Caco-2 (cell line): ENCODE data around the gene NRXN2. TPM values are rescaled to one million over a fixed set of nuclear protein-coding genes. Genes with fewer than 3 reads are reported as not detected.

Experiments
- BruUV-seq: library from RNA; stranded (reverse); fragments of 400-500 nt; replicated peaks from 2 replicates; lab custom pipeline; 2021; lab: Mats Ljungman, UMichigan
- CTCF ChIA-PET: fragments of 300-600 bp; sonication (Branson Sonifier 250); formaldehyde crosslinking; loops from one replicate; lab custom pipeline; 2022; ENCODE audit warnings: antibody characterized with exemption; lab: Charles Lee
- POLR2A ChIA-PET: fragments of 300-600 bp; sonication (Branson Sonifier 250); formaldehyde crosslinking; loops from one replicate; lab custom pipeline; 2022; ENCODE audit warnings: antibody characterized with exemption; lab: Charles Lee
- DNase-seq, 2 experiments: peaks; one replicate each; pipeline versions ENCODE4 v3.0.0 to v3.0.0-alpha.2; 2020 to 2022
- H3K27me3 ChIP-seq: replicated peaks from 2 replicates; pipeline ENCODE4 v1.6.0; 2011; ENCODE audit warnings: low read length; ENCODE audit not compliant: control insufficient read depth, insufficient read depth
- H3K36me3 ChIP-seq: 2 replicates; pipeline ENCODE4 v1.5.1; 2011; ENCODE audit warnings: low read length; ENCODE audit not compliant: control insufficient read depth, insufficient read depth
- H3K4me1 ChIP-seq: fragments of 250-450 bp; sonication (Bioruptor Pico); 2 replicates; pipeline ENCODE4 v1.5.1; 2020; ENCODE audit warnings: mild to moderate bottlenecking
- H3K4me3 ChIP-seq: 2 replicates; pipeline ENCODE4 v1.5.1; 2011; ENCODE audit warnings: low read depth, mild to moderate bottlenecking, control low read depth, low read length
- H3K9me3 ChIP-seq: fragments of 250-450 bp; sonication (Bioruptor Pico); 2 replicates; pipeline ENCODE4 v1.5.1; 2020; ENCODE audit warnings: mild to moderate bottlenecking, moderate library complexity
- H3K27ac Mint-ChIP-seq: one replicate; pipeline ENCODE4 v1.8.0; 2022; ENCODE audit warnings: mixed read lengths; ENCODE audit not compliant: unreplicated experiment
- H3K27me3 Mint-ChIP-seq: one replicate; pipeline ENCODE4 v1.8.0; 2022; ENCODE audit warnings: mixed read lengths; ENCODE audit not compliant: insufficient read depth, unreplicated experiment
- H3K36me3 Mint-ChIP-seq: one replicate; pipeline ENCODE4 v1.8.0; 2022; ENCODE audit warnings: mild to moderate bottlenecking, mixed read lengths; ENCODE audit not compliant: insufficient read depth, unreplicated experiment
- H3K4me1 Mint-ChIP-seq: one replicate; pipeline ENCODE4 v1.8.0; 2022; ENCODE audit warnings: low read depth, mixed read lengths; ENCODE audit not compliant: unreplicated experiment
- H3K4me3 Mint-ChIP-seq: one replicate; pipeline ENCODE4 v1.8.0; 2022; ENCODE audit warnings: mild to moderate bottlenecking, moderate library complexity, mixed read lengths; ENCODE audit not compliant: unreplicated experiment
- H3K9me3 Mint-ChIP-seq: one replicate; pipeline ENCODE4 v1.8.0; 2022; ENCODE audit warnings: mixed read lengths; ENCODE audit not compliant: unreplicated experiment
- intact Hi-C: fragments of 100-400 bp; cut with micrococcal nuclease; formaldehyde crosslinking; loops from one replicate; pipeline ENCODE4 v1.10.0; 2022; ENCODE audit not compliant: unreplicated experiment
- total RNA-seq: library from RNA; stranded (reverse); gene quantifications from 2 replicates; pipeline ENCODE4 v1.2.3, GENCODE V29; 2022
- TF ChIP-seq, protein P1 (sequence below), 2 experiments: fragments of 200-600 bp in 1 of 2; IDR thresholded peaks; 1 replicate in 1 of 2; 2 replicates in 1 of 2; pipeline versions ENCODE4 v1.5.1 to v1.8.0; 2011 to 2022; ENCODE audit warnings: antibody characterized with exemption in 1 of 2, control low read depth in 1 of 2, inconsistent platforms in 1 of 2, low read depth in 1 of 2, low read length in 1 of 2, mild to moderate bottlenecking in 1 of 2, moderate library complexity in 1 of 2; ENCODE audit not compliant: insufficient read depth in 1 of 2, severe bottlenecking in 1 of 2, unreplicated experiment in 1 of 2

The NRXN2 gene
- total RNA-seq, 1 experiment from 2014 or later: 7.6 TPM

DNA sequence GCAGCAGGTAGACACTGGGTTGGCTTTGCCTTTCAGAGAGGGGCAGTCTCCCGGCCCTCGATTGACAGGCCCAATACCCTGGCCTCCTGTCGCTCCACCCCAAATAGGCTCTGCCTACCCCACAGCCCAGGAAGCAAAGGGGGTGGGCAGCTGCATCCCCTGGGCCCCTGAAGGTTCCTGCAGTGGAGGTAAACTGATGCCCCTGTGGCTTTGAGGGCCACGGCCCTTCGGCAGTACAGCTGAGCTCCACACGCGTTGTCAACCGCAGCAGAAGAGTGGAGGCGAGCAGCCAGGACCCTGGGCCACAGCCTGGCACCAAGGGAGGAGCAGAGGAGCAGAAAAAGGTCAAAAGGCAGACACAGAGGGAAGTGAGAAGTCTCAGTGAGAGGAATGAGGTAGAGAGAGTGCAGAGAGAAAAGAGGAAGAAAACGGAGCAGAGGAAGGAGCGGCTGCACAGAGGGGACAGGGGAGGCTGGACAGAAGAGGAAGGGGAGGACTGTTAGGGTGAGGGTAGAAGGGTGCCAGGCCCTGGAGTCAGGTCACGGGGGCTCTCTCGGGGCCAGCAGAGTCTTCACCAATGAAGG, 67.9 kb downstream of the NRXN2 start:
- no peaks in the 10 kb centered on the region for H3K27me3 ChIP-seq
- peaks cover 24% of the 10 kb centered on the region for H3K4me1 ChIP-seq
- H3K9me3 ChIP-seq: no peaks in the 10 kb centered on the region
- H3K36me3 ChIP-seq: no peaks in the 10 kb centered on the region
- DNase-seq: no peak
- ChIA-PET POLR2A (no interaction called here), CTCF (no interaction called here)
- Mint-ChIP-seq H3K9me3 (no peaks in the 10 kb centered on the region), H3K4me1 (peaks cover 15% of the 10 kb centered on the region), H3K4me3 (no peak overlapping the region), H3K27me3 (no peaks in the 10 kb centered on the region), H3K36me3 (no peaks in the 10 kb centered on the region), H3K27ac (no peak overlapping the region)
- intact Hi-C loops: loop anchor here (5.0 to 10.0 kb wide), 2 partner anchors 268 to 300 kb away; partner anchors contain the start of gene RPS6KA4
- BruUV-seq: no TSS peak
- no peak overlapping the region for H3K4me3 ChIP-seq
- TF ChIP-seq, protein P1, sequence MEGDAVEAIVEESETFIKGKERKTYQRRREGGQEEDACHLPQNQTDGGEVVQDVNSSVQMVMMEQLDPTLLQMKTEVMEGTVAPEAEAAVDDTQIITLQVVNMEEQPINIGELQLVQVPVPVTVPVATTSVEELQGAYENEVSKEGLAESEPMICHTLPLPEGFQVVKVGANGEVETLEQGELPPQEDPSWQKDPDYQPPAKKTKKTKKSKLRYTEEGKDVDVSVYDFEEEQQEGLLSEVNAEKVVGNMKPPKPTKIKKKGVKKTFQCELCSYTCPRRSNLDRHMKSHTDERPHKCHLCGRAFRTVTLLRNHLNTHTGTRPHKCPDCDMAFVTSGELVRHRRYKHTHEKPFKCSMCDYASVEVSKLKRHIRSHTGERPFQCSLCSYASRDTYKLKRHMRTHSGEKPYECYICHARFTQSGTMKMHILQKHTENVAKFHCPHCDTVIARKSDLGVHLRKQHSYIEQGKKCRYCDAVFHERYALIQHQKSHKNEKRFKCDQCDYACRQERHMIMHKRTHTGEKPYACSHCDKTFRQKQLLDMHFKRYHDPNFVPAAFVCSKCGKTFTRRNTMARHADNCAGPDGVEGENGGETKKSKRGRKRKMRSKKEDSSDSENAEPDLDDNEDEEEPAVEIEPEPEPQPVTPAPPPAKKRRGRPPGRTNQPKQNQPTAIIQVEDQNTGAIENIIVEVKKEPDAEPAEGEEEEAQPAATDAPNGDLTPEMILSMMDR (IDR thresholded peaks at IDR 0.05; ENCODE audit: insufficient read depth in 1 of 2, low read depth in 1 of 2, low read length in 1 of 2, severe bottlenecking in 1 of 2, unreplicated experiment in 1 of 2): no peak

DNA sequence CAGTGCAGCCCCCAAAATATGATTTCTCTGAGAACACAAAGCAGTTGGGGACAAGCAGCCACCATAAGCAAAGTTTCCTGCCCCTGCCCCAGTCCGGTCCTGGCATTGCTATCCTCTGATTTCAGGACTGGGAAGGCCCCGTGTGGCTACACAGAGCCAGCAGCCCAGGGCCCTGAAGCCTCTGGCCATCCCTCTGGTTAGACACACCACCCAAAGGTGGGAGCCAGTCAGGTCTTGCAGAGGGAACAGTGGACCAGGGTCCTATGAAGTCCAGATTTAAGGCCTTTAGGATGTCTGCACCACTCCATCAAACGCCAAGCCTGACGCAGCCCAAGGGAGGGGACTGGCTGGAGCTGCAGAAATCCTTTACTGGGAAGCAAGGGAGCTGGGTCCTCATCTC, 68.6 kb downstream of the NRXN2 start:
- Mint-ChIP-seq H3K27me3 (no peaks in the 10 kb centered on the region), H3K4me3 (no peak overlapping the region), H3K27ac (no peak overlapping the region), H3K36me3 (no peaks in the 10 kb centered on the region), H3K4me1 (peaks cover 15% of the 10 kb centered on the region), H3K9me3 (no peaks in the 10 kb centered on the region)
- no TSS peak for BruUV-seq
- no peak for DNase-seq
- POLR2A ChIA-PET: no interaction called here
- no peaks in the 10 kb centered on the region for H3K36me3 ChIP-seq
- intact Hi-C loops: loop anchor here (5.0 to 10.0 kb wide), 2 partner anchors 267 to 300 kb away; partner anchors contain the start of gene RPS6KA4
- TF ChIP-seq, protein P1 (IDR thresholded peaks at IDR 0.05; ENCODE audit: insufficient read depth in 1 of 2, low read depth in 1 of 2, low read length in 1 of 2, severe bottlenecking in 1 of 2, unreplicated experiment in 1 of 2): no peak
- CTCF ChIA-PET: no interaction called here
- peaks cover 19% of the 10 kb centered on the region for H3K4me1 ChIP-seq
- H3K27me3 ChIP-seq: no peaks in the 10 kb centered on the region
- no peak overlapping the region for H3K4me3 ChIP-seq
- H3K9me3 ChIP-seq: no peaks in the 10 kb centered on the region

DNA sequence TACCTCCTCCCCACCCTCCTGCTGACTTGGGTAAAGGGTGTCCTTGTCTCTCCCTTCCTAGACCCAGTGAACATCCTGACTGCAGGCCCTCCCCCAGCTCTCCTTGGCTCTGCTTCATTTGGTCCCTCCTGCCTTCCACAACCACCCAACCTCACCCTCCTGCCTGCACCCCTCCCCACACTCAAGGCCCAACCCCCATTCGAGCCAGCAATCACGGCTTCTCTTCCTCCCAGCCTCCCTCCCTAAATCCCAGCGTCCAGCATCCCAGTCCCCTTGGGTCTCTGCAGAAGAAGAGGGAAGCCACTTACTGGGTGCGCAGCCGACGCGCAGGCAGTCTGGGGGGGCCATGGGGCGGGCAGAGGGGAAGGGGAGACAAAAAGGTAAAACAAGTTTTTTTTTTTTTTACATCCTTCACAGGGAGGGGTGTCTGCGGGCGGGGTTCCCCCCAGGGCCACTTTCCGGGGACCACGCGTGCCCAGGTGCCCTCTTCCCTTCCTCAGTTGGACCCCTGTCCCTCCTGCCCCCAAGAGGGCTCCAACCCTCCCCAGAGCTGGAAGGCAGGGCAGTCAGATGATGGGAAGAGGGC, 69.5 kb downstream of the NRXN2 start:
- H3K4me1 Mint-ChIP-seq: peaks cover 15% of the 10 kb centered on the region
- POLR2A ChIA-PET: no interaction called here
- no peaks in the 10 kb centered on the region for H3K27me3 Mint-ChIP-seq
- TF ChIP-seq, protein P1 (IDR thresholded peaks at IDR 0.05; ENCODE audit: insufficient read depth in 1 of 2, low read depth in 1 of 2, low read length in 1 of 2, severe bottlenecking in 1 of 2, unreplicated experiment in 1 of 2): no peak
- H3K27ac Mint-ChIP-seq: no peak overlapping the region
- no peaks in the 10 kb centered on the region for H3K36me3 ChIP-seq
- H3K9me3 Mint-ChIP-seq: no peaks in the 10 kb centered on the region
- no peaks in the 10 kb centered on the region for H3K9me3 ChIP-seq
- intact Hi-C loops: loop anchor here (1.0 to 10.0 kb wide), 5 partner anchors 100 to 299 kb away; partner anchors contain the start of gene RPS6KA4
- H3K27me3 ChIP-seq: no peaks in the 10 kb centered on the region
- no peak overlapping the region for H3K4me3 ChIP-seq
- peaks cover 17% of the 10 kb centered on the region for H3K4me1 ChIP-seq
- no TSS peak for BruUV-seq
- H3K36me3 Mint-ChIP-seq: no peaks in the 10 kb centered on the region
- CTCF ChIA-PET: interaction anchor here (1.0 to 1.8 kb wide), 13 partner anchors 18 to 336 kb away, joined by 3 to 21 read pairs (median 5); partner anchors contain the start of genes PRDX5 and TRMT112
- H3K4me3 Mint-ChIP-seq: no peak overlapping the region
- DNase-seq: no peak
